ENCODE results near the gene DPP6. TPM values are rescaled to one million over a fixed set of nuclear protein-coding genes. Genes with fewer than 3 reads are reported as not detected.

DPP6 gene
- total RNA-seq, 3 donors from 2014 or later (not counting 1 experiment from before 2014, with no cell fraction given) = not detected

GRCh38 chr7:154844499-154844898, 792.3 kb downstream of the DPP6 start:
- Histone ChIP-seq H3K36me3 (ENCODE audit: control insufficient read depth, insufficient read depth, low read length) (no peaks in the 10 kb centered on the region), H3K4me1 (ENCODE audit: control insufficient read depth, insufficient read depth, low read length) (no peaks in the 10 kb centered on the region), H3K4me3 (ENCODE audit: low read length) (no peak overlapping the region), H3K27me3 (ENCODE audit: control insufficient read depth, insufficient read depth, low read length) (no peaks in the 10 kb centered on the region), H3K27ac (ENCODE audit: low read length) (no peak overlapping the region), H3K9me3 (ENCODE audit: control insufficient read depth, insufficient read depth, low read length) (no peaks in the 10 kb centered on the region)
- Mint-ChIP-seq H3K4me1 (no peaks in the 10 kb centered on the region), H3K36me3 (no peaks in the 10 kb centered on the region), H3K27me3 (ENCODE audit: low read depth in 2 of 2) (peaks cover 7 to 14% of the 10 kb centered on the region in 2 donors), H3K4me3 (no peak overlapping the region), H3K27ac (no peak overlapping the region), H3K9me3 (peaks cover 0 to 2% of the 10 kb centered on the region in 2 donors)
- DNase-seq (no peak), ATAC-seq (no peak)
- intact Hi-C loops (cut with micrococcal nuclease) = no loop called here
- TF ChIP-seq CTCF (IDR thresholded peaks at IDR 0.05) = no peak
- WGBS (ENCODE audit: insufficient coverage) = 60% methylated on average over 4 of the region's 5 CpGs

DNA sequence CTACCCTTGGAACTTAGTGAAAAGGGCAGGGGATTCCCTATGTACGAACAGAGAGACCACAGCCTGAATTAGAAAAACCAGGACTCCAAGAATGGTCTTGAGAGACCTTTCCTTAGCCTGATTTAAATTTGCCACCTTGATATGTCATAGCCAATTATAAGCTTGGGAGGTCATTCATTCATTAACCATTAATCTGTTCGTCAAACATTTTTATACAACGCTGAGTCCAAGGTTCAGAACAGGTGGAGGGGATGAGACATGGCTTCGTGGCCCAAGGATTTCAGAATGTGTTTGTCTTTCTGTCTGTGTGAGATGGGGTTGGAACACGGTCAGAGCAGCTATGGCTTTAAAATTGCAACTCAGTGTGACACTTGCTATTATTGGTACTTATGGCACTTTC, 792.8 kb downstream of the DPP6 start:
- no peak overlapping the region for H3K4me3 Mint-ChIP-seq
- H3K27me3 Mint-ChIP-seq (ENCODE audit: low read depth in 2 of 2) = peaks cover 3 to 14% of the 10 kb centered on the region in 2 donors

GRCh38 chr7:154848464-154848863, 796.3 kb downstream of the DPP6 start:
- intact Hi-C loops (cut with micrococcal nuclease) = no loop called here
- H3K4me1 ChIP-seq (ENCODE audit: control insufficient read depth, insufficient read depth, low read length) = no peaks in the 10 kb centered on the region
- H3K4me3 Mint-ChIP-seq = no peak overlapping the region
- H3K9me3 Mint-ChIP-seq = peaks cover 0 to 6% of the 10 kb centered on the region in 2 donors
- no peaks in the 10 kb centered on the region for H3K9me3 ChIP-seq (ENCODE audit: control insufficient read depth, insufficient read depth, low read length)
- no peak overlapping the region for H3K27ac ChIP-seq (ENCODE audit: low read length)
- ATAC-seq = no peak
- no peak for DNase-seq
- H3K36me3 Mint-ChIP-seq = no peaks in the 10 kb centered on the region
- no peaks in the 10 kb centered on the region for H3K27me3 ChIP-seq (ENCODE audit: control insufficient read depth, insufficient read depth, low read length)
- peaks cover 3 to 14% of the 10 kb centered on the region in 2 donors for H3K27me3 Mint-ChIP-seq (ENCODE audit: low read depth in 2 of 2)
- no peaks in the 10 kb centered on the region for H3K36me3 ChIP-seq (ENCODE audit: control insufficient read depth, insufficient read depth, low read length)
- no peak overlapping the region for H3K4me3 ChIP-seq (ENCODE audit: low read length)
- no peak overlapping the region for H3K27ac Mint-ChIP-seq
- TF ChIP-seq CTCF (IDR thresholded peaks at IDR 0.05) = no peak
- 82% methylated on average over 1 of the region's 2 CpGs for WGBS (ENCODE audit: insufficient coverage)
- H3K4me1 Mint-ChIP-seq = no peaks in the 10 kb centered on the region

More for the DNA sequence above, 792.8 kb downstream of the DPP6 start:
- intact Hi-C loops (cut with micrococcal nuclease) = no loop called here
- Histone ChIP-seq H3K27me3 (ENCODE audit: control insufficient read depth, insufficient read depth, low read length) (no peaks in the 10 kb centered on the region), H3K9me3 (ENCODE audit: control insufficient read depth, insufficient read depth, low read length) (no peaks in the 10 kb centered on the region), H3K4me1 (ENCODE audit: control insufficient read depth, insufficient read depth, low read length) (no peaks in the 10 kb centered on the region), H3K27ac (ENCODE audit: low read length) (no peak overlapping the region), H3K4me3 (ENCODE audit: low read length) (no peak overlapping the region), H3K36me3 (ENCODE audit: control insufficient read depth, insufficient read depth, low read length) (no peaks in the 10 kb centered on the region)
- H3K36me3 Mint-ChIP-seq = no peaks in the 10 kb centered on the region
- no peaks in the 10 kb centered on the region for H3K4me1 Mint-ChIP-seq
- no peak for ATAC-seq
- no peak for DNase-seq
- H3K27ac Mint-ChIP-seq = no peak overlapping the region
- no peak for TF ChIP-seq CTCF (IDR thresholded peaks at IDR 0.05)
- H3K9me3 Mint-ChIP-seq = peaks cover 0 to 2% of the 10 kb centered on the region in 2 donors
- WGBS (ENCODE audit: insufficient coverage) = 89% methylated on average over 4 of the region's 5 CpGs

DNA sequence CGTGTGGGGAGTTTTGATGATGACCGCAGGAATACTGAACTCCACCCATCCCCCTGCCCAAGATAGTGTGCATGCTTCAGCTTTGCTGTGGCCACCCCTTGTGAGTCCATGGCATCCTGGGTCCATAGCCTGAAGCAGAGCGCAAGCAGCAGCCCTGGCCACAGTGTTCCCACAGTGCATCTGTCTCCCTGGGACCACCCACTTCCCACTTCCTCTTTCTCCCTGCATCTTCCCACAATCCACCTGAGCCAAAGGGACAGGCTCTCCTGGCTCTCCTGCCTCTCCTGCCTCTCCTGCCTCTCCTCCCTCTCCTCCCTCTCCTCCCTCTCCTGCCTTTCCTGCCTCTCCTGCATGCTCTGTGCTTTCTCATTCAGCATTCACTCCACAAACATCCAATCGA, 800.0 kb downstream of the DPP6 start:
- Histone ChIP-seq H3K4me1 (ENCODE audit: control insufficient read depth, insufficient read depth, low read length) (no peaks in the 10 kb centered on the region), H3K27ac (ENCODE audit: low read length) (no peak overlapping the region), H3K9me3 (ENCODE audit: control insufficient read depth, insufficient read depth, low read length) (no peaks in the 10 kb centered on the region), H3K4me3 (ENCODE audit: low read length) (no peak overlapping the region), H3K27me3 (ENCODE audit: control insufficient read depth, insufficient read depth, low read length) (no peaks in the 10 kb centered on the region), H3K36me3 (ENCODE audit: control insufficient read depth, insufficient read depth, low read length) (no peaks in the 10 kb centered on the region)
- DNase-seq (no peak), ATAC-seq (no peak)
- intact Hi-C loops (cut with micrococcal nuclease) = no loop called here
- H3K9me3 Mint-ChIP-seq = peaks cover 0 to 6% of the 10 kb centered on the region in 2 donors
- no peaks in the 10 kb centered on the region for H3K36me3 Mint-ChIP-seq
- H3K4me3 Mint-ChIP-seq = no peak overlapping the region
- H3K27ac Mint-ChIP-seq = no peak overlapping the region
- 88% methylated on average over 4 of the region's 4 CpGs for WGBS (ENCODE audit: insufficient coverage)
- H3K4me1 Mint-ChIP-seq = no peaks in the 10 kb centered on the region
- H3K27me3 Mint-ChIP-seq (ENCODE audit: low read depth in 2 of 2) = peaks cover 3 to 7% of the 10 kb centered on the region in 2 donors
- no peak for TF ChIP-seq CTCF (IDR thresholded peaks at IDR 0.05)

All from natural killer cell (primary cell).